Transverse colon (tissue), 4 donors: ENCODE results near the gene RHNO1.

Experiments used
- CTCF ChIP-seq, 5 experiments: fragments of 200-600 bp in 3 of 5; fragments of 450-650 bp in 2 of 5; sonication (generic) in 3 of 5; IDR thresholded peaks; 1 replicate in 2 of 5; 2 replicates in 3 of 5; pipeline ENCODE4 v1.5.1; 2016 to 2017; ENCODE audit warnings: antibody characterized with exemption in 5 of 5, inconsistent platforms in 3 of 5, mild to moderate bottlenecking in 2 of 5, moderate library complexity in 1 of 5
- POLR2A ChIP-seq: fragments of 450-650 bp; IDR thresholded peaks from one replicate; pipeline ENCODE4 v1.6.1; 2016; ENCODE audit warnings: antibody characterized with exemption, mild to moderate bottlenecking, moderate library complexity
- POLR2AphosphoS5 ChIP-seq, 3 donors: sonication (generic); formaldehyde crosslinking; IDR thresholded peaks; one replicate each; pipeline ENCODE4 v1.6.1; 2016; ENCODE audit warnings: antibody characterized with exemption in 3 of 3

GRCh38 chr12:2877953-2878732 is 1.1 kb downstream of the RHNO1 start:
- TF ChIP-seq CTCF (IDR thresholded peaks at IDR 0.05) = no peak
- no peak for TF ChIP-seq POLR2A
- no peak for TF ChIP-seq POLR2AphosphoS5 (IDR thresholded peaks at IDR 0.05)
